Activated T-helper 9 cell treated with anti-CD3 and anti-CD28 coated beads, Interleukin-2, amount 50 U/mL, for 16 hours (primary cell): ENCODE data around the gene SPOCD1.

Source experiments
- DNase-seq: peaks from one replicate; pipeline ENCODE4 v3.0.0-alpha.2; 2020; ENCODE audit warnings: low read depth

SPOCD1 gene

DNA sequence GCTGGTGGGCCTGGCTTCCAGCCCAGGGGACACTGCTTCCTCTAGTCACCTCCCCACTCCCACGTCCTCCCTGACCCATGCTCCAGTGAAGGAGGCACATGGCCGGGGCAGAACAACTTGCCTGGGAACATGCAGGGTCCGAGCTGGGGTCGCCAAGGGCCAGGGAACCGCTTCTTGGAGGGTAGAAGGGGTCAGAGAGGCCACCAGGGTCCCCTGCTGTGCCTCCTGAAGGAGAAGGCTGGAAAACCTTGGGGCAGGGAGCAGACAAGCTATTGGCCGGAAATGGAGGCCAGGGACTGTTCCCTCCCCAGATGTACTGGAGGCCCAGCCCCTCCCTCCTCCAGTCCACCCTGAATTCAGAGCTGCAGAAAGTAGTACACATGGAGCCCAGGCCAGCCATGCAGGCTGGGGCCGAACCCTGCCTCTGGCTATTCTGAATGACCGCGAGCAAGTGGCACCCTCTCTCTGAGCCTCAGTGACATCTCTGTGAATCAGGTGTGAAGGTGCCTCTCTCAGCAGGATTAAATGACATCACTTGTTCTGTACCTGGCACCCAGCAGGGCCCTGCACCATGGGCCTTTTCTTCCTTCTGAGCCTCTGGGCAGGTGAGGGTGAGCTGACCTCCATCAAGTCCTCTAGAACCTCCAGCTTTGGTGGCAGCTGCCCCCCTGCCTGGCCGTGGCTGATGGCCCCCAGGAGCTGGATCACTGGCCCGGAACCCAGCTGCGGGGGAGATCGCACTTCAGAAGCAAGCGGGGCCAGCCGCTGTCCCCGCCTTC lies 15.7 kb downstream of the SPOCD1 start:
- DNase-seq = no peak

DNA sequence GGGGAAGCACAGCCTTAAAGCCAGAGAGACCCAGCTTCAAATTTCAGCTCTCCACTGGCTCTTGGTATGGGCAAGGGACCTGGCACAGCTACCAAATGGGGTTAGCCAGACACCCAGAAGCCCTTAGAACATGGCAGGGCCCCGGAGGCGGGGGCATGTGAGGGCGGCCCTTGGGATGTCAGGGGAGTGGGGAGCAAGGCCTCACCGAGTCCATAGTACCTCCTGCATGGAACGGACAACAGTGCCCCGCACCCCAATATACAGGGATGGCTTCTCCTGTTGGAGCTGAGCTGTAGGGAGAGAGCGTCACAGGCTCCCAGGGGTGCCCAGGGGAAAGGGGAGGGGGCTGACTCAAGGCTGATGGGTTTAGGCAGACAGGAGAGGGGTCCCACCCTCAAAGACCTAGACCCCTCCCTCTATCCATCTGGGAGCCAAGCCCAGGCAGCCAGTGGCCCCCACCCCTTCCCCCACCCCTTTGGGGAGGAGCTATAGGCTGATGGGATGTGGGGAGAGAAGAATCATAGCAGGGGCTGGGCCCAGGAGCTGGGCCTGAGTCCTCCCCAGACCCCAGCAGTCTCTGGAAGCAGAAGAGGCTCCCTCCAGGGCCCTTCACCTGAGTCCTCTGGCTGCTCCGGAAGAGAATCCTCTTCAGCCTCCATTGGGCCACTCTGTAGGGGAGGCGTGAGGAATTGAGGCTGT lies 16.5 kb downstream of the SPOCD1 start:
- no peak for DNase-seq

DNA sequence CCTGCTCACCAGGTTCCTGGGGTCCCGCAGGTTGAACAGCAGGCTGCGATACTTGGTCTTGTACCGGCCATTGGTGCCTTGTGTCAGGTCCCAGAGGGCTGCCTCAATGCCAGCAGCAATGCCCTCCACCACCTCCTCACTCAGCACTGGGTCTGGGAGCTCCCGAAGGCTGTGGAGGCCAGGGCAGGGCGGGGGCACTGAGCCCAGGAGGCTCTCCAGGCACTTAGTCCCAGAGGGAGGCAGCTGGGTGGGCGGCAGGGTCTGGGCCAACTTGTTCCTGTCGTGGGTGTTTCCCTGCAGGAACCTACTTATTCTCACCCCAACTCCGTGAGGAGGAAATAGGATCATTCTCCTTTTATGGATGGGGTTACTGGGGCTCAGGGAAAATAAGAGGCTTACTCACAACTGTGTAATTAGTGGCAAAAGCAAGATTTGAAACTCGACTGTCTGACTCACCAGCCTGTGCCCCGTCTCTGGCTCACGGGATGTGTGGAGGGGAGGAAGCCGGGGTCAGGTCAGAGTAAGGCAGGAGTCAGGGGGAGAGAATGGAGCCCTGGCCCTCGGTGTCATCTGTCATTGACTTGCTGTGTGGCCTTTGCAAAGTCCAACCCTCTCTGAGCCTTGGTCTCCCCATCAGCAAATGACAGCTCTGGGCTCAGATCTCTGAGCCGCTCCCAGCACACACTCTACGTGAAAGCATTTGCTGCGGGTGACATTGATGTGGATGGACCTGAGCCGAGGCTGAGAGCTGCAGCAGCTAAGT lies 17.2 kb downstream of the SPOCD1 start:
- no peak for DNase-seq

DNA sequence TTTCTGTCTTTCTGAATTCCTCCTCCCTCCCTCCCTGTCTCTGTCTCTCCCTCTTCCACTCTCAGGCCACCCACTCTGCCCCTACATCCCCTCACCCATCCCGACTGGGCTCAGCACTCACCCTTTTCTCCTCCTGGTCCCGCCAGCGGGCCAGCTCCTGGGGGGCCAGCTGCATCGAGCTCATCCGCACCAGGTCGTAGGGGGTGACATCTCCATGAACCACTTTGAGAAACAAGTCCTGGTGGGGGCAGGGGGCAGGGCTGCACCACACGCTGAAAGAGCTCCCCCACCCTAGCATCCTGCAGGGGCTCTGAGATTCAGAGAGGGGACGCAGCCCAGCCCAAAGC lies 17.8 kb downstream of the SPOCD1 start:
- no peak for DNase-seq

DNA sequence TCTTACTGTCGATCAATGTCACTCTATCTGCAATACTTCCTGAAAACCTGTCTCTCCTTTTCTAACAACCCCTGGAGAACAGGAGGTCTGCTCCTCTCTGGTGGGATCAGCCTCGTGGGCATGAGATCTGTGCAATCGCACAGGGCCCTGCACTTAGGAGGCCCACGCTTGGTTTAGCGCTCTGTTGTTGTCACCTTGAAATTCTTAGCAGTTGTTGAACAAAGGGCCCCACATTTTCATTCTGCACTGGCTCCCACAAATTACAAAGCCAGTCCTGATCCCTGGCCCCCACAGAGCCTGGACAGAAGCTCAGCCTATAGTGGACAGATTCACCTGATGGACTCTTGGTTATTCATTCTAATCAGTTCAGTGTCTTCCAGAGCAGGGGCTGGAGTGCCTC lies 18.6 kb downstream of the SPOCD1 start:
- DNase-seq = no peak

DNA sequence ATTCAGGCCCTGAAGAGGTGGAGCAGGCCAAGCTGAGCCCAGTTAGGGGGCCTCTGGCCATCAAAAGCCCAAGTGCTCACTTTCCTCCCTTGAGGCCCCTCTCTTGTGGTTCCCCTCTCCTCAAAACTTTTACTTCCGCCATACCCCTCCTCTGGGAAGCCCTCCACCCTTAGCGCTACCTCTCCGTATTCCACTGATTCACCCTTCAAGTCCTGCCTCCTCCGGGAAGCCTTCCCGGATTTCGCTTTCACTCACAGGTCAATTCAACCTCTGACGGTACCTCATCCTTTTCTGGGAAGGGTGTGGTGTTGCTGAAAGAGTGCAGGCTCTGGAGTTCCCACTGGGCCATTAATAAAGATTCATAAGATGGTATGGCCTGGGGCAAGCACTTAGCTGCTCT lies 19.1 kb downstream of the SPOCD1 start:
- DNase-seq = no peak

DNA sequence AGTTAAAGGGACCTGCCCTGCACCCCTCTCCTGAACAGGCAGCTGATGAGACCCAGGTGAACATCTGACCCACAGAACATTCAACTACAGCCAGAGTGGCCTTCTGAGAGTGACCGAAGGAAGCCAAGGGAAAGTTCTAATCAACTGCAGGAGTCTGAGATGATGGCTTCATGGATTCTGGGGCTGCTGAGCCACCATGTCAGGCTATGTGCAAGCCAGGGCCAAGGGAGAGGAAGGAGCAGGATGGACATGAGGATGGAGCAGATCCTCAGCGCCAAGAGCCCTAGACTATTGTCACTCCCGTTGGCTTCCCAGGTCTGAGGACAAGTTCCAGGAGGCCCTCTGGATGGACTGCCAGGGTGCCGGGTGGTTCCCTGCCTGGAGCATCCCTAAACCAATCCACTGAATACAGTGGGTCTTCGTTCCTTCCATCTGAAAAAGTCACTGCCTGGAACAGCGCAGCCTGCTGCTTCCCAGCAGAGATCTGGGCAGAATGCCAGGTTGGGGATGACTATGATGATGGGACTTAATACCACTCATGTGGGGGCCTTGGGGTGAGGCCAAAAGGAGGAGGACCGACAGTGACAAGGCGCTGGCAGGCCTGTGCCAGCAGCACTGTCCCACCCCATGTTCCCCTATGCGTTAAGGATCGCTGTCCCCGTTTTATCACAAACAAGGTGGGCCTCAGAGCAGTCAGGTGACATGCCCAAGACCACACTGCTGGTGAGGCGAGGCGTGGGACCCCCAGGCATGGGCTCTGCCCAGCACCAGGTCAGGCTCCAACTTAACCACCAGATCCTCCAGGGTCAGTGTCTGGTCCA lies 19.8 kb downstream of the SPOCD1 start:
- no peak for DNase-seq

DNA sequence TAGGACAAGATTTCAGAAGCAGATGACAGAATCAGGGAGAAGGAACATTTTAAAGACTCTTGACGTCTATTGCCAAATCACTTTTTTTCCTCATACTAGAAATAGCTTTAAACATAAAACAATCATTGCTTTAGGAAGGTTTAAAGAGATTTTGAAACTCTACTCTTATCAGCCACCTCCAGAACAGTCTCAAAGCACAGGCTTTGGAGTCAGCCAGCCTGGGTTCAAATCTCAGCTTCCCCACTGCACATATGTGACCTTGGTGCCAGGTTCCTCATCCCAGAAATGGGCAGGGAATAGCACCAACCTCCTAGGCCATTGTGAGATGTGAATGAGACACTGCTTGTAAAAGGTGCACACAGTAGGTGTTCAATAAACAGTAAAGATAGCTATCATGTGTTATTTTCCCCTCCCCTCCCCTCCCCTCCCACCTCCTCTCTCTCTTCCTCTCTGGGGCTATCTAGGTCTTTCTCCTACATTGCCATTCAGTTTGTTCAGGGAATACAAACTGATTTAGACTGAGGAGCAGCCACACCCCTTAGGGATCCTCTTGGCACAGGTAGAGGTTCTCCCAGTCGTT lies 20.6 kb downstream of the SPOCD1 start:
- no peak for DNase-seq

DNA sequence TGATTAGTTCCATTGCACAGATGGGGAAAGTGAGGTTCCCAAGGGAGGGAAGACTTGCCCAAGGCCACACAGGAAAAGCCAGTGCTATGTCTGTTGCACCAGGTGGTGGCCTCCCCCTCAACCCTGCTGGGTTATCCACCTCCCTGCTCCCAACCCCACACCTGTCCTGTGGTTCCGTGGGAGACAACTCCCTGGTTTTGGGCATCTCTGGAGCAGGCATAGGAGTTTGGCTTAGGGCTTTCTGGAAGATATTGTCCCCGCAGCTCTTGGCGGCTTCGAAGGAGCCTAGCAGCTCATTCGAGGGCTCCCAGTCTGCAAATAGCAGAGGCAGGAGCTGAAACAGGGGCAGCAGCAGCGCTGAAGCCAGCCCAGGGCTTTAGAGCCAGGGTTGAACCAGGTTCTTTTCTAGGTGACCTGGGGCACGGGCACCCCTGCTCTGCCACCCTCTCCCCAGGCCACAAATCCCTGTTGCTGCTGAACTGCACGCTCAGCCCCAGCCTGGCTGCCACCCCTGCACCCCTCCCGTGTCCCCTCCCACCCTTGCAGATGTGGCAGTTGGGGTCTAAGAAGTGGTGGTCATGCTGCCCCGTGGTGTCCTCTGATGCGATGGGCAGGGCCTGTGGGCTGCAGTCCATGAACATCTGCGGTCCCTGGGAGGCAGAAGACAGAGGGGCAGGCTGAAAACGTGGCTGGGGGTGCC lies 22.1 kb downstream of the SPOCD1 start:
- no peak for DNase-seq

DNA sequence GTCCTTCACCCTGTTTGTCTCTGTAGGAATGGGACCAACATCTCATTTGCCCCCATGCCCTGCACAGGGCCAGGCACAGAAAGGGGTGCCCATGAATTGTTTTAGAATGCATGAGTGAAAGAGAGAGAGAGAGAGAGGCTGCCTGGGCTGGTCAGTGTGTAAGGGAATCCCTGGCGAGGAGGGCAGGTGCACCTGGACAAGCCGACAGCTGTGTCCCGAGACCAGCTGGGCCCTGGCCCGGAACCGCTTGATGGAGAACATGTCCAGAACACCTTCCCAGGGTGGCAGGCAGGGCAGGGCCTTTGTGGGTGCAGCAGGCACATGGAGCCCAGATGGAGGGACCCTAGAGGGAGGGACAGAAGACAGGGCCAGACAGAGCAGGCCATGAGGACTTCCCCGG lies 22.7 kb downstream of the SPOCD1 start:
- DNase-seq = no peak

DNA sequence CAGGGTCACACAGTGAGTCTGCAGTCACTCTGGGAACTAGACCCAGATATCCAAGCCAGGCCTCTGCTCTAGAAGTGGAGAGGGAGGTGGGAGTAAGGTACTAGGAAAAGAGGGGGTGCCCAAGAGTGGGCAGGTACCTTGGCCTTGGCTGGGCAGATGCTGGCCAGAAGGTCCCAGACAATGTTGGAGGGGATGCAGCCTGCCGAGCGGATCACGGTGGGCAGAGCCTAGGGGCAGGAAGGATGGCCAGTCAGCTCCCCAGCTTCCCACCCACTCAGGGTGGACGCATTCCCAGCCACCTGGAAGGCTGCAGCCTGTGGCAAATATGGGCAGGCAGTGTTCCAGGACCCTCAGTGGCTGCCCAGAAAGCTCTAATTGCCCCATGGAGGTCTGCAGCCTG lies 23.3 kb downstream of the SPOCD1 start:
- DNase-seq = no peak

DNA sequence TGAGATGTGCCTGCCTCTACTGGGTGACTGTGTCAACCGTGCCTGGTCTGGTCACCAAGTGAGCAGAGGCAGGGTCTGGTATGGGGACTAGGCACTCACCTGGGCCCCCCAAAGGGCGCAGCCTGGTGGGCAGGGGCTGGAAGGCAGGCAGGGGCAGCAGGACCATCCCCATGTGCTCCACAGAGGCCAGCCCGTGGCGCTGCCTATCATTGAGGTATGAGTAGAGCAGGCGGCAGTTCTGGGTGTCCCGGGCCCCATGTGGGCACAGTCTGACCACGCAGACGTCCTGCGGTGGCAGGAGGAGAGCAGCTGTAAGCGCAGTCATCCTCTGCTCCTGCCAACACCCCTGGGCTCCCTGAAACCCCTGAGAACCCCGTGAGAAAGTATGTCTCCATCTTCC lies 23.7 kb downstream of the SPOCD1 start:
- DNase-seq = no peak

DNA sequence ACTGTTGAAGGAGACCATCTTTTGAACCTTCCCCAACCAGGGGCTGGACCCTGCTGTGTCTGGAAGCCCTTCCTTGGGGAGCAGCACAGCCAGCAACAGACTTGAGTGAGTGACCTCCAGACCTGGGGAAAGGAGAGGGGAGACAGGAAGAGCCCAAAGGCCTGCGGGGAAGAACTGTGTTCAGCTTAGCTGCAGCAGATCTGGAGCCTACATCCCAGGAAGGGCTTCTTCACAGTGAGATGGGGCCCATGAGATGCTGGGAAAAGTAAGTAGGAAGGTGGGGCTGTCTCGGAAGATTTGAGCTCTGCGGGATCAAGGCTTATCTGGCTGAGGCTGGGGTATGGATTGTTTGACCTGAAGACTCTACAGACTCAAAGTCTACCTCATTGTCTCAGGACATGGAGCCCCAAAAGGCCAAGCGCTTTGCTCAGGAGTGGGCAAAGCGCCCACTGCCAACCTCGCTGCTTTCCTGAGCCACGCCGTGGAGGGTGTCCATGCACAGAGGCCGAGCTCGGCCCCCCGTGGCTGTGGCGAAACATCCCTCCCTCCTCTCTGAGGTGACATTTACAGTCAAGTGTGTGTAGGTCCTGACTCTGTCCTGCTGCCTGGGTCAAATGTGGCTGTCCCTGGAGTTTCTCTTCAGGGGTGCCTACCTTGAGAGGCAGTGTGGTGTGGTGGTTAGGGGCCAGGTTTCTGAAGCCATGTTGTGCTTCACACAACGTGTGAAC lies 24.5 kb downstream of the SPOCD1 start:
- no peak for DNase-seq

DNA sequence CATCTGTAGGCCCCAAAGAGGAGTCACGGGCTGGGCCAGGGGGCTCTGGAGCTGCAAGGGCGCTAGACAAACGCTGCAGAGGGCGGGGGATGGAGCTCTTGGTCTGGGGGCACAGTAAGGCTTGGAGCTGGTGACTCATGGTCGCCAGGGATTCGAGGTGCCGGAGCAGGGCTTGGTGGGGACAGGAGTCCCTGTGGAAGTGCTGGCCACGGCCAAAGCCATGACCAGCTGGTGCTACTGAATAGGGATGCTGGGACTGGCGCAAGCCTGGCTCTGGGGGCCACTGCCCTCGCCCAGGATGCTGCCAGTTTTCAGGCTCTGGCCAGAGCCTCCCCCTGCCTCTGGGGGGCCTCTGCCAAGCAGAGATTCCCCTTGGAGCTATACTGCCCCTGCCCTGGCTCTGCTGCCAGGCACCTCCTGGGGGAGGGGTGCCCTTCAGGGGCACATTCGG lies 25.2 kb downstream of the SPOCD1 start:
- DNase-seq = no peak

DNA sequence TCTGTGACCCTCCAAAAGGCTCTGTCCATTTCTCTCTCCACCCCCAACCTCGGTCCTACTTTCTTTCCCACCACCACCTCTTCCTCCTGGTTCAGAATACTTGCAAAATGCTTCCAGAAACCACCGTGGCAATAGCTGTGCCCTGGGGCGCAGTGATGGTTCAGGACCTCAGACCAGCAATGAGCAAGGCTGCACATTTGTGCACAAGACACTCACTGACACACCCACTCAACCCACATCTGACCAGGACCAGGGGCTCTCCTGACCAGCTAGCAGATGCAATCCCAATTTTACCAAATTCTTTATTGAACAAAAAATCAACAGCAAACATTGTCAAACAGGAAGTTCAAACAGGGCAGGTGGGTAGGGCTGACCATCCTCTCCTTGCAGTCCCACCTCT lies 25.7 kb downstream of the SPOCD1 start:
- no peak for DNase-seq

DNA sequence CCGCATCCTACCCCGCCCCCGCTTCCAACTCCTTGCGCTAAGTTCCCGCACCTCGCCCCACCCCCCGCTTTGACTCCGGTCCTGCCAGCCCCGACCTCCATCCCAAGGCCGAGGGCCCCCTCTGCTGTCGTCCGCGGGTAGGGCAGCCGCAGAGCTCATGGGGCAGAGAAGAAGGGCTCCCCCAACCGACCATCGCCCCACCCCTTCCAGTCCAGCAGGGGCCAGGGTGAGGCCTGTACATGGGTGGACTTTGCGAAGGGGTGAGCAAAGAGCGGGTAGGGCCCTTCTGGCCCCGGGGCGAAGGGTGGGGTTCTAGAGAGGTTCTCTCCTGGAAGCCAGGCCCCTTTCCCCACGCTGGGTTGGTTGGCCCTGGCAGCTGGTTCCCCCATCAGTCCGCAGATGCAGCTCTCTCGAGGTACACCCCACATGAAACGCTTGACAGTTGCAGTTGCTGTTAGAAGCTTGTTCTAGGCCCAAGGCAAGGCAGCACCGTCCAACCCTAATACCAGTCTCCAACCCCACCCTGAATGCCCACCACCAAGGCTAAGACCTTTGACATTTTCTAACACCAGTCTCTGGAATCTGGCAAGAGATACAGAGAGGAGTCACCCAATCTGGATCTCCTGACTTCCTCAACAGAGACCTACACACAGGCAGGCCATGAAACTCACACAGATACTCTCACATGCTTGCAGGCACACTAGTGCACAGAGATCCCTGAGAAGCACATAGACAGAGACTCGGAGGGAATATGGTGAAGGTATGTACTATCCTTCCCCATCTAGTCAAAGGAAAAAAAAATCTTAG lies 26.4 kb downstream of the SPOCD1 start:
- DNase-seq = peak; percentile 92

DNA sequence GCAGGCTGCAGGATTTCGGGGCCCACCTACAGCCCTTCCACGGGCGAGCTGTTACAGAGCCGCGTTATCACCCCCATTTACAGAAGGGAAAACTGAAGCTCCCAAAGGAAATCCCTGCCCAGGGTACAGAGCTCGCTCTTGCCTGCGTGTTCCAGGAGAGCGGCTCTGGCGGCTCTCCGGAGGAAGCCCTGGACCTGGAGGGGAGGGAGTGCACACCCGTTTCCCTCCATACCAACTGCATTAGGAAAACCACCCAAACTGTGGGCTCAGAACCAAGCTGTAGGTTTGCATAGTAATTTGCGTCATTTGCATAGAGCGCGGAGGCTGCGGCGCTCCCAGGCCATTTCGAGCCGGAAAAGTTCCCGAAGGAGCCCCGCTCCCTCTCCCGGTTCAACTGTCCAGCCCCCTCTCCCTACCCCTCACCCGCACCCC lies 27.0 kb downstream of the SPOCD1 start:
- no peak for DNase-seq

DNA sequence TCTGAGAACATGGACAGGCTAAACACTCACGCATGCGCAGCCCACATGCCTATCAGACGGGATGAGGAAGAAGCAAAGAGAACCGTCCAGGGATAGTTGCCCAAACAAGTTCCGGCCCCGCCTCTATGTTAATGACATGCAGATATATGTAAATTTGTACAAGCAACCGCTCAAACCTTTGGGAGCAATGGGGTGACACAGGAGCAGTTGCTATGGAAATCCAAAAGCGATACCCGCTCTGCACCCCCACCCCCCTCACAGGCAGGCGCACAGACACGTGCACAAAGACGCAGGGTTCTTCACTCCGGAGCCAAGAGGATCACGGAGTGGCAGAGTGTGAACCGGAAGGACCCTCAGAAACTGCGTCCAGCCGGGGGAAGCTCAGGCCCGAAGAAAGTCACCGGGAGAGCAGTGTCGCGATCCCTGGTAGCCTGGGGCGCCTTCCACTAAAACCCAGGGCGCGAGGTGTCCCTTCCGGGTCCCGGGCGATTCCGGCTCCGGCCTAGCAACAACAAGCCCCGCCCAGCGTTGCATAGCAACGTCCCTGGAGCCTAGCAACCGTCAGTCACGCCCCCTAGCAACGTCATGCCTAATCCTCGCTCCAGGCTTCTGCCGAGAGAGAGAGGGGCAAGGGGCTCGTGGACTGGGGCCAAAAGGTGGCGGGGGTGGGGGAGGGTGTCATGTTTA lies 27.5 kb downstream of the SPOCD1 start:
- DNase-seq = peak; percentile 83

DNA sequence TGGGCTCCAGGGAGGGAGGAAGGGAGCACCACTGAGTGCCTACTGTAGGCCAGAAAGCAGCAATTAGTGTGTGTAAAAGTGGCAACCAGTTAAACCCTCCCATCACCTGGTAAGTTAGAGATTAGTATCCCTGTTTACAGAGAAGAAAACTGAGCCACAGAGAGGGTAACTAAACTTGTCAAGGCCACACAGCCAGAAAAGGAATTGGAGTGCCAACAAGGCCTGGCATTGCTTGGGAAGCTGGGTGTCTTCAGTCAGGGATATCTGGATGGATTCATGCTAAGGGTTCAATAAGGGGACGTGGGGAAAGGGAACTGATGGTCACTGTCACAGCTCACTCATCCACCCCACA lies 28.1 kb downstream of the SPOCD1 start:
- no peak for DNase-seq
